ENCODE results near the gene PLXND1. TPM values are rescaled to one million over a fixed set of nuclear protein-coding genes. Genes with fewer than 3 reads are reported as not detected.
A peak's percentile ranks its signal among the peaks of the same experiment; 100 is the strongest.

The PLXND1 gene
- total RNA-seq (ENCODE audit: unreplicated experiment) = 1,753 TPM
- long read RNA-seq, partial matches to known transcripts = 22 of 40 reads
- long read RNA-seq, other reads (novel, unspliced or antisense) = 18 of 40 reads

GRCh38 chr3:129606636-129607390 lies at the start of gene PLXND1:
TSS of gene PLXND1 (minus strand) at chr3:129606676. CDS start at chr3:129606639, 37 bp downstream.
- TF ChIP-seq CTCF (IDR thresholded peaks at IDR 0.05; ENCODE audit: unreplicated experiment) = no peak
- peaks cover 66% of the 10 kb centered on the region for H3K4me1 Mint-ChIP-seq (ENCODE audit: unreplicated experiment)
- H3K27me3 Mint-ChIP-seq (ENCODE audit: unreplicated experiment) = peaks cover 28% of the 10 kb centered on the region
- H3K27ac Mint-ChIP-seq (ENCODE audit: unreplicated experiment) = peak within 1 kb of the TSS; percentile 94
- H3K36me3 Mint-ChIP-seq (ENCODE audit: low read depth, unreplicated experiment) = peaks cover 33% of the 10 kb centered on the region
- H3K4me3 Mint-ChIP-seq (ENCODE audit: unreplicated experiment) = peak within 1 kb of the TSS; percentile 100
- DNase-seq (ENCODE audit: low spot score) = peak; percentile 89
- H3K9me3 Mint-ChIP-seq (ENCODE audit: unreplicated experiment) = no peaks in the 10 kb centered on the region

- peaks cover 46% of the 10 kb centered on the region for H3K4me1 Mint-ChIP-seq (ENCODE audit: unreplicated experiment)
- TF ChIP-seq CTCF (IDR thresholded peaks at IDR 0.05; ENCODE audit: unreplicated experiment) = no peak
- H3K4me3 Mint-ChIP-seq (ENCODE audit: unreplicated experiment) = no peak overlapping the region
- H3K9me3 Mint-ChIP-seq (ENCODE audit: unreplicated experiment) = no peaks in the 10 kb centered on the region
- no peak overlapping the region for H3K27ac Mint-ChIP-seq (ENCODE audit: unreplicated experiment)
- H3K27me3 Mint-ChIP-seq (ENCODE audit: unreplicated experiment) = peaks cover under 1% of the 10 kb centered on the region
- peaks cover 8% of the 10 kb centered on the region for H3K36me3 Mint-ChIP-seq (ENCODE audit: low read depth, unreplicated experiment)
- no peak for DNase-seq (ENCODE audit: low spot score)
These were observed 48.8 kb upstream of the PLXND1 start for GRCh38 chr3:129655291-129655700.

- H3K27me3 Mint-ChIP-seq (ENCODE audit: unreplicated experiment) = peaks cover 4% of the 10 kb centered on the region
- no peaks in the 10 kb centered on the region for H3K9me3 Mint-ChIP-seq (ENCODE audit: unreplicated experiment)
- H3K27ac Mint-ChIP-seq (ENCODE audit: unreplicated experiment) = no peak overlapping the region
- H3K4me3 Mint-ChIP-seq (ENCODE audit: unreplicated experiment) = no peak overlapping the region
- peaks cover 8% of the 10 kb centered on the region for H3K36me3 Mint-ChIP-seq (ENCODE audit: low read depth, unreplicated experiment)
- TF ChIP-seq CTCF (IDR thresholded peaks at IDR 0.05; ENCODE audit: unreplicated experiment) = no peak
- peaks cover 53% of the 10 kb centered on the region for H3K4me1 Mint-ChIP-seq (ENCODE audit: unreplicated experiment)
- DNase-seq (ENCODE audit: low spot score) = no peak
These were observed 47.7 kb upstream of the PLXND1 start for GRCh38 chr3:129654131-129654530.

- no peak for DNase-seq (ENCODE audit: low spot score)
- no peaks in the 10 kb centered on the region for H3K9me3 Mint-ChIP-seq (ENCODE audit: unreplicated experiment)
- no peak for TF ChIP-seq CTCF (IDR thresholded peaks at IDR 0.05; ENCODE audit: unreplicated experiment)
- peaks cover 51% of the 10 kb centered on the region for H3K4me1 Mint-ChIP-seq (ENCODE audit: unreplicated experiment)
- no peak overlapping the region for H3K27ac Mint-ChIP-seq (ENCODE audit: unreplicated experiment)
- peaks cover 6% of the 10 kb centered on the region for H3K27me3 Mint-ChIP-seq (ENCODE audit: unreplicated experiment)
- no peak overlapping the region for H3K4me3 Mint-ChIP-seq (ENCODE audit: unreplicated experiment)
- peaks cover 8% of the 10 kb centered on the region for H3K36me3 Mint-ChIP-seq (ENCODE audit: low read depth, unreplicated experiment)
These were observed 46.5 kb upstream of the PLXND1 start for GRCh38 chr3:129653019-129653418.
